ENCODE results near the gene DGKZ.
"Not testable (repeated sequence)": the region's sequence is repeated elsewhere in the genome, so short reads cannot be mapped to it uniquely, and the experiment has no call there.

Gene DGKZ

GRCh38 chr11:46302866-46303265 is 44.4 kb upstream of the DGKZ start:
- Histone ChIP-seq H3K79me2 (ENCODE audit: insufficient read depth, low read depth) (no peaks in the 10 kb centered on the region), H3K4me1 (ENCODE audit: low read depth, poor library complexity, severe bottlenecking) (peaks cover 6% of the 10 kb centered on the region), H3K27me3 (ENCODE audit: insufficient read depth, low read depth) (no peaks in the 10 kb centered on the region), H3K27ac (no peak overlapping the region), H4K20me1 (ENCODE audit: insufficient read depth) (no peaks in the 10 kb centered on the region), H3K4me2 (no peak overlapping the region), H3K4me3 (IDR thresholded peaks at IDR 0.05; ENCODE audit: insufficient read depth, low read depth, low read length) (no peak overlapping the region), H3K9ac (no peak overlapping the region), H3K36me3 (ENCODE audit: insufficient read depth) (no peaks in the 10 kb centered on the region), H2AFZ (ENCODE audit: low read depth) (no peak overlapping the region)
- TF ChIP-seq, protein P1, sequence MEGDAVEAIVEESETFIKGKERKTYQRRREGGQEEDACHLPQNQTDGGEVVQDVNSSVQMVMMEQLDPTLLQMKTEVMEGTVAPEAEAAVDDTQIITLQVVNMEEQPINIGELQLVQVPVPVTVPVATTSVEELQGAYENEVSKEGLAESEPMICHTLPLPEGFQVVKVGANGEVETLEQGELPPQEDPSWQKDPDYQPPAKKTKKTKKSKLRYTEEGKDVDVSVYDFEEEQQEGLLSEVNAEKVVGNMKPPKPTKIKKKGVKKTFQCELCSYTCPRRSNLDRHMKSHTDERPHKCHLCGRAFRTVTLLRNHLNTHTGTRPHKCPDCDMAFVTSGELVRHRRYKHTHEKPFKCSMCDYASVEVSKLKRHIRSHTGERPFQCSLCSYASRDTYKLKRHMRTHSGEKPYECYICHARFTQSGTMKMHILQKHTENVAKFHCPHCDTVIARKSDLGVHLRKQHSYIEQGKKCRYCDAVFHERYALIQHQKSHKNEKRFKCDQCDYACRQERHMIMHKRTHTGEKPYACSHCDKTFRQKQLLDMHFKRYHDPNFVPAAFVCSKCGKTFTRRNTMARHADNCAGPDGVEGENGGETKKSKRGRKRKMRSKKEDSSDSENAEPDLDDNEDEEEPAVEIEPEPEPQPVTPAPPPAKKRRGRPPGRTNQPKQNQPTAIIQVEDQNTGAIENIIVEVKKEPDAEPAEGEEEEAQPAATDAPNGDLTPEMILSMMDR (conservative IDR thresholded peaks at IDR 0.05; ENCODE audit: low read depth, low read length), result no peak

DNA sequence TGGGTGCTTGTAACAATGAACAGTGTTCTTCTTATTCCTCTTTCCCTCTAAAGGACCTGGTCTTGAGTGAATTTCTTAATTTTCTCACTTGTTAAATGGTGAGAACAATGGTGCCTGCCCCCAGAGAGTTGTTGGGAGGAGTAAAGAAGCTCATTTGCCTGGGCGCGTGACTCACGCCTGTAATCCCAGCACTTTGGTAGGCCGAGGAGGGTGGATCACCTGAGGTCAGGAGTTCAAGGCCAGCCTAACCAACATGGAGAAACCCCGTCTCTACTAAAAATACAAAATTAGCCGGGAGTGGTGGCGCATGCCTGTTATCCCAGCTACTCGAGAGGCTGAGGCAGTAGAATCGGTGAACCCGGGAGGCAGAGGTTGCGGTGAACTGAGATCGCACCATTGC is 43.2 kb upstream of the DGKZ start:
- H3K27me3 ChIP-seq (ENCODE audit: insufficient read depth, low read depth); H3K4me1 ChIP-seq (ENCODE audit: low read depth, poor library complexity, severe bottlenecking); H2AFZ ChIP-seq (ENCODE audit: low read depth); H4K20me1 ChIP-seq (ENCODE audit: insufficient read depth); H3K9ac ChIP-seq; H3K4me3 ChIP-seq (IDR thresholded peaks at IDR 0.05; ENCODE audit: insufficient read depth, low read depth, low read length); H3K4me2 ChIP-seq; H3K79me2 ChIP-seq (ENCODE audit: insufficient read depth, low read depth); H3K27ac ChIP-seq; H3K36me3 ChIP-seq (ENCODE audit: insufficient read depth): not testable (repeated sequence)

GRCh38 chr11:46304605-46305179 is 42.6 kb upstream of the DGKZ start:
- H3K27me3 ChIP-seq (ENCODE audit: insufficient read depth, low read depth), result no peaks in the 10 kb centered on the region
- no peak overlapping the region for H3K4me2 ChIP-seq
- H3K9ac ChIP-seq, result no peak overlapping the region
- no peak overlapping the region for H3K27ac ChIP-seq
- peaks cover 8% of the 10 kb centered on the region for H3K4me1 ChIP-seq (ENCODE audit: low read depth, poor library complexity, severe bottlenecking)
- H3K79me2 ChIP-seq (ENCODE audit: insufficient read depth, low read depth), result no peaks in the 10 kb centered on the region
- no peak overlapping the region for H2AFZ ChIP-seq (ENCODE audit: low read depth)
- TF ChIP-seq, protein P1 (conservative IDR thresholded peaks at IDR 0.05; ENCODE audit: low read depth, low read length), result no peak
- H3K4me3 ChIP-seq (IDR thresholded peaks at IDR 0.05; ENCODE audit: insufficient read depth, low read depth, low read length), result no peak overlapping the region
- H4K20me1 ChIP-seq (ENCODE audit: insufficient read depth), result no peaks in the 10 kb centered on the region
- H3K36me3 ChIP-seq (ENCODE audit: insufficient read depth), result no peaks in the 10 kb centered on the region

DNA sequence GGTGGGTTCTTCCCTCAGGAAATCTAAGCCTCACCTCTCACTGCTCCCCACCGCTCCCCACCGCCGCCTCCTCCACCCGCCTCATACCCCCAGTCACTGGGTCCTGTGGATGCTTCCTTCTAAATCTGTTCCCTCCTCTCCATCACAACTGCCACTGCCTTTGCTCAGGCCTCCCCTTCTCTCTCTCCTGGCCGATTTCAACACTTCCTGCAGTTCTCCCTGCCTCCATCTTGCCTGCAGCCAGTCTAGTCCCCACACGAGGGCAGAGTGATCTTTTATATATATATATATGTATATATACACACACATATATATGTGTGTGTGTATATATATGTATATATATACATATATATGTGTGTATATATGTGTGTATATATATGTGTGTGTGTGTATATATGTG is 42.0 kb upstream of the DGKZ start:
- no peak overlapping the region for H3K4me2 ChIP-seq
- no peaks in the 10 kb centered on the region for H3K79me2 ChIP-seq (ENCODE audit: insufficient read depth, low read depth)
- peaks cover 4% of the 10 kb centered on the region for H3K4me1 ChIP-seq (ENCODE audit: low read depth, poor library complexity, severe bottlenecking)
- no peak overlapping the region for H3K27ac ChIP-seq
- H4K20me1 ChIP-seq (ENCODE audit: insufficient read depth), result no peaks in the 10 kb centered on the region
- TF ChIP-seq, protein P1 (conservative IDR thresholded peaks at IDR 0.05; ENCODE audit: low read depth, low read length), result no peak
- no peak overlapping the region for H3K4me3 ChIP-seq (IDR thresholded peaks at IDR 0.05; ENCODE audit: insufficient read depth, low read depth, low read length)
- no peak overlapping the region for H2AFZ ChIP-seq (ENCODE audit: low read depth)
- H3K36me3 ChIP-seq (ENCODE audit: insufficient read depth), result no peaks in the 10 kb centered on the region
- no peaks in the 10 kb centered on the region for H3K27me3 ChIP-seq (ENCODE audit: insufficient read depth, low read depth)
- no peak overlapping the region for H3K9ac ChIP-seq

GRCh38 chr11:46306296-46306853 is 40.9 kb upstream of the DGKZ start:
- peaks cover 2% of the 10 kb centered on the region for H3K4me1 ChIP-seq (ENCODE audit: low read depth, poor library complexity, severe bottlenecking)
- H3K4me2 ChIP-seq, result no peak overlapping the region
- TF ChIP-seq, protein P1 (conservative IDR thresholded peaks at IDR 0.05; ENCODE audit: low read depth, low read length), result no peak
- no peaks in the 10 kb centered on the region for H3K36me3 ChIP-seq (ENCODE audit: insufficient read depth)
- H3K27me3 ChIP-seq (ENCODE audit: insufficient read depth, low read depth), result no peaks in the 10 kb centered on the region
- H3K9ac ChIP-seq, result no peak overlapping the region
- no peak overlapping the region for H3K4me3 ChIP-seq (IDR thresholded peaks at IDR 0.05; ENCODE audit: insufficient read depth, low read depth, low read length)
- no peaks in the 10 kb centered on the region for H4K20me1 ChIP-seq (ENCODE audit: insufficient read depth)
- no peaks in the 10 kb centered on the region for H3K79me2 ChIP-seq (ENCODE audit: insufficient read depth, low read depth)
- no peak overlapping the region for H2AFZ ChIP-seq (ENCODE audit: low read depth)
- no peak overlapping the region for H3K27ac ChIP-seq
